ENCODE data around the gene MRPS10. TPM values are rescaled to one million over a fixed set of nuclear protein-coding genes. Genes with fewer than 3 reads are reported as not detected.

MRPS10 gene
- total RNA-seq = 25.1 TPM

GRCh38 chr6:42217519-42218367 is at the start of gene MRPS10:
TSS of gene MRPS10 (minus strand) at chr6:42217861. CDS start at chr6:42217849, 12 bp downstream.
- peak; percentile 94 for DNase-seq (ENCODE audit: low spot score)

- no peak for DNase-seq (ENCODE audit: low spot score)
These were observed 48.9 kb upstream of the MRPS10 start for GRCh38 chr6:42266538-42266937.

- no peak for DNase-seq (ENCODE audit: low spot score)
These were observed 47.3 kb upstream of the MRPS10 start for GRCh38 chr6:42264852-42265390.

- no peak for DNase-seq (ENCODE audit: low spot score)
These were observed 46.6 kb upstream of the MRPS10 start for GRCh38 chr6:42264162-42264851.

GRCh38 chr6:42263165-42263728 is 45.6 kb upstream of the MRPS10 start:
- DNase-seq (ENCODE audit: low spot score) = no peak

GRCh38 chr6:42260972-42261371 is 43.3 kb upstream of the MRPS10 start:
- DNase-seq (ENCODE audit: low spot score) = no peak

GRCh38 chr6:42260396-42260888 is 42.8 kb upstream of the MRPS10 start:
- peak; percentile 35 for DNase-seq (ENCODE audit: low spot score)

- DNase-seq (ENCODE audit: low spot score) = no peak
These were observed 42.3 kb upstream of the MRPS10 start for GRCh38 chr6:42259841-42260395.

- DNase-seq (ENCODE audit: low spot score) = no peak
These were observed 41.6 kb upstream of the MRPS10 start for GRCh38 chr6:42259286-42259685.

GRCh38 chr6:42257614-42258013 is 40.0 kb upstream of the MRPS10 start:
- DNase-seq (ENCODE audit: low spot score) = no peak

- no peak for DNase-seq (ENCODE audit: low spot score)
These were observed 39.4 kb upstream of the MRPS10 start for GRCh38 chr6:42257063-42257462.

GRCh38 chr6:42255050-42255449 is 37.4 kb upstream of the MRPS10 start:
- no peak for DNase-seq (ENCODE audit: low spot score)

GRCh38 chr6:42254505-42254904 is 36.8 kb upstream of the MRPS10 start:
- DNase-seq (ENCODE audit: low spot score) = no peak

- peak; percentile 71 for DNase-seq (ENCODE audit: low spot score)
These were observed 34.4 kb upstream of the MRPS10 start for GRCh38 chr6:42251911-42252637.

- no peak for DNase-seq (ENCODE audit: low spot score)
These were observed 33.8 kb upstream of the MRPS10 start for GRCh38 chr6:42251500-42251899.

GRCh38 chr6:42250274-42250931 is 32.7 kb upstream of the MRPS10 start:
- no peak for DNase-seq (ENCODE audit: low spot score)

- no peak for DNase-seq (ENCODE audit: low spot score)
These were observed 31.6 kb upstream of the MRPS10 start for GRCh38 chr6:42249279-42249678.

GRCh38 chr6:42243046-42243445 is 25.4 kb upstream of the MRPS10 start:
- DNase-seq (ENCODE audit: low spot score) = no peak

GRCh38 chr6:42241915-42242314 is 24.3 kb upstream of the MRPS10 start:
- DNase-seq (ENCODE audit: low spot score) = no peak

- DNase-seq (ENCODE audit: low spot score) = no peak
These were observed 22.2 kb upstream of the MRPS10 start for GRCh38 chr6:42239736-42240375.

Measured in mucosa of gallbladder (tissue), 1 donor.